Thoracic aorta (tissue), 2 donors: ENCODE results near the gene SPIB. TPM values are rescaled to one million over a fixed set of nuclear protein-coding genes. Genes with fewer than 3 reads are reported as not detected.

Experiments
- ATAC-seq: fragments of 150-250 bp; one replicate; pipeline ENCODE4 v1.8.0; 2017; ENCODE audit warnings: low read depth; ENCODE audit not compliant: insufficient number of reproducible peaks, low FRiP score
- DNase-seq: peaks from one replicate; pipeline ENCODE4 v3.0.0-alpha.2; 2020; ENCODE audit warnings: low spot score
- H3K27ac ChIP-seq, 2 donors: fragments of 200-600 bp; sonication (generic); 1 replicate in 1 of 2; 2 replicates in 1 of 2; pipeline ENCODE4 v1.5.1; 2016; ENCODE audit warnings: mild to moderate bottlenecking in 2 of 2, moderate library complexity in 2 of 2
- H3K27me3 ChIP-seq: fragments of 200-600 bp; sonication (generic); replicated peaks from 2 replicates; pipeline ENCODE4 v1.6.0; 2016; ENCODE audit warnings: mild to moderate bottlenecking; ENCODE audit not compliant: insufficient read depth
- H3K36me3 ChIP-seq: fragments of 200-600 bp; sonication (generic); one replicate; pipeline ENCODE4 v1.5.1; 2016
- H3K4me1 ChIP-seq, 2 donors: fragments of 200-600 bp; sonication (generic); 1 replicate in 1 of 2; 2 replicates in 1 of 2; pipeline versions ENCODE4 v1.5.1 to v1.6.0; 2016; ENCODE audit warnings: low read depth in 2 of 2, mild to moderate bottlenecking in 1 of 2; ENCODE audit not compliant: control insufficient read depth in 1 of 2
- H3K4me3 ChIP-seq: fragments of 200-600 bp; sonication (generic); 2 replicates; pipeline ENCODE4 v1.5.1; 2016; ENCODE audit warnings: mild to moderate bottlenecking
- H3K9me3 ChIP-seq: fragments of 200-600 bp; sonication (generic); 2 replicates; pipeline ENCODE4 v1.5.1; 2016
- total RNA-seq, 2 donors: library from RNA; depleted of rRNA; stranded (reverse); fragments of >200 nt; gene quantifications; one replicate each; pipeline versions ENCODE4 v1.1.0 to v1.2.3, GENCODE V29; 2016
- TF ChIP-seq, protein P1 (sequence below): fragments of 200-600 bp; sonication (generic); IDR thresholded peaks from one replicate; pipeline ENCODE4 v1.5.1; 2019; ENCODE audit warnings: antibody characterized with exemption

The SPIB gene
- total RNA-seq, 2 donors from 2014 or later = not detected

- Histone ChIP-seq H3K4me3 (no peak overlapping the region), H3K36me3 (peaks cover 46% of the 10 kb centered on the region), H3K27me3 (no peaks in the 10 kb centered on the region), H3K27ac (peak overlapping the region in 1 of 2 donors; percentile 41), H3K9me3 (no peaks in the 10 kb centered on the region), H3K4me1 (peaks cover 8 to 10% of the 10 kb centered on the region in 2 donors)
- ATAC-seq (no peak), DNase-seq (no peak)
- TF ChIP-seq, protein P1, sequence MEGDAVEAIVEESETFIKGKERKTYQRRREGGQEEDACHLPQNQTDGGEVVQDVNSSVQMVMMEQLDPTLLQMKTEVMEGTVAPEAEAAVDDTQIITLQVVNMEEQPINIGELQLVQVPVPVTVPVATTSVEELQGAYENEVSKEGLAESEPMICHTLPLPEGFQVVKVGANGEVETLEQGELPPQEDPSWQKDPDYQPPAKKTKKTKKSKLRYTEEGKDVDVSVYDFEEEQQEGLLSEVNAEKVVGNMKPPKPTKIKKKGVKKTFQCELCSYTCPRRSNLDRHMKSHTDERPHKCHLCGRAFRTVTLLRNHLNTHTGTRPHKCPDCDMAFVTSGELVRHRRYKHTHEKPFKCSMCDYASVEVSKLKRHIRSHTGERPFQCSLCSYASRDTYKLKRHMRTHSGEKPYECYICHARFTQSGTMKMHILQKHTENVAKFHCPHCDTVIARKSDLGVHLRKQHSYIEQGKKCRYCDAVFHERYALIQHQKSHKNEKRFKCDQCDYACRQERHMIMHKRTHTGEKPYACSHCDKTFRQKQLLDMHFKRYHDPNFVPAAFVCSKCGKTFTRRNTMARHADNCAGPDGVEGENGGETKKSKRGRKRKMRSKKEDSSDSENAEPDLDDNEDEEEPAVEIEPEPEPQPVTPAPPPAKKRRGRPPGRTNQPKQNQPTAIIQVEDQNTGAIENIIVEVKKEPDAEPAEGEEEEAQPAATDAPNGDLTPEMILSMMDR = no peak
Measured at GRCh38 chr19:50377517-50377916, 41.2 kb upstream of the SPIB start.

GRCh38 chr19:50378169-50378862, 40.4 kb upstream of the SPIB start:
- Histone ChIP-seq H3K9me3 (no peaks in the 10 kb centered on the region), H3K27me3 (no peaks in the 10 kb centered on the region), H3K4me3 (no peak overlapping the region), H3K4me1 (peaks cover 9 to 10% of the 10 kb centered on the region in 2 donors), H3K27ac (no peak overlapping the region), H3K36me3 (peaks cover 48% of the 10 kb centered on the region)
- TF ChIP-seq, protein P1 = no peak
- no peak for DNase-seq
- ATAC-seq = no peak

GRCh38 chr19:50378863-50379236, 39.9 kb upstream of the SPIB start:
- Histone ChIP-seq H3K4me1 (peaks cover 10 to 13% of the 10 kb centered on the region in 2 donors), H3K27me3 (no peaks in the 10 kb centered on the region), H3K27ac (no peak overlapping the region), H3K9me3 (no peaks in the 10 kb centered on the region), H3K36me3 (peaks cover 48% of the 10 kb centered on the region), H3K4me3 (no peak overlapping the region)
- ATAC-seq (no peak), DNase-seq (no peak)
- TF ChIP-seq, protein P1 = no peak

GRCh38 chr19:50379602-50380001, 39.1 kb upstream of the SPIB start:
- ATAC-seq (no peak), DNase-seq (no peak)
- TF ChIP-seq, protein P1 = no peak
- no peak overlapping the region for H3K27ac ChIP-seq
- no peaks in the 10 kb centered on the region for H3K9me3 ChIP-seq
- no peaks in the 10 kb centered on the region for H3K27me3 ChIP-seq
- peaks cover 48% of the 10 kb centered on the region for H3K36me3 ChIP-seq
- H3K4me3 ChIP-seq = no peak overlapping the region
- H3K4me1 ChIP-seq = peaks cover 10 to 13% of the 10 kb centered on the region in 2 donors

- no peaks in the 10 kb centered on the region for H3K27me3 ChIP-seq
- no peak overlapping the region for H3K27ac ChIP-seq
- peaks cover 15 to 18% of the 10 kb centered on the region in 2 donors for H3K4me1 ChIP-seq
- no peaks in the 10 kb centered on the region for H3K9me3 ChIP-seq
- TF ChIP-seq, protein P1 = no peak
- no peak for ATAC-seq
- H3K36me3 ChIP-seq = peaks cover 48% of the 10 kb centered on the region
- H3K4me3 ChIP-seq = no peak overlapping the region
- DNase-seq = no peak
Measured at GRCh38 chr19:50380137-50380536, 38.6 kb upstream of the SPIB start.
